Measurements from ENCODE around the gene HIPK2. TPM values are rescaled to one million over a fixed set of nuclear protein-coding genes. Genes with fewer than 3 reads are reported as not detected.
A peak's percentile ranks its signal among the peaks of the same experiment; 100 is the strongest.

HIPK2 gene
- total RNA-seq, 1 donor, result 12.7 TPM

- peak; percentile 51 for DNase-seq (ENCODE audit: insufficient read length, low spot score, missing footprints)
- TF ChIP-seq CTCF (IDR thresholded peaks at IDR 0.05; ENCODE audit: extremely low read depth, low read depth, low read length), result no peak
- Histone ChIP-seq H3K79me2 (ENCODE audit: insufficient read depth, low read length) (peaks cover 93% of the 10 kb centered on the region), H3K27me3 (ENCODE audit: insufficient read depth, low read length) (no peaks in the 10 kb centered on the region), H4K20me1 (ENCODE audit: insufficient read depth, low read length) (peaks cover 31% of the 10 kb centered on the region), H3K36me3 (ENCODE audit: insufficient read depth, low read length) (peaks cover 27% of the 10 kb centered on the region), H3K4me1 (ENCODE audit: insufficient read depth, low read length) (peaks cover 5% of the 10 kb centered on the region), H2AFZ (ENCODE audit: low read length) (no peak overlapping the region), H3K27ac (ENCODE audit: low read depth, low read length) (peak overlapping the region; percentile 17), H3K4me3 (ENCODE audit: insufficient read depth, low read length) (no peak overlapping the region), H3K9me3 (ENCODE audit: low read depth, low read length) (no peaks in the 10 kb centered on the region), H3K4me2 (ENCODE audit: insufficient read depth, low read length) (no peak overlapping the region)
These were observed 75.5 kb downstream of the HIPK2 start for GRCh38 chr7:139702313-139702731.

GRCh38 chr7:139701908-139702307 is 75.9 kb downstream of the HIPK2 start:
- Histone ChIP-seq H3K36me3 (ENCODE audit: insufficient read depth, low read length) (peaks cover 23% of the 10 kb centered on the region), H3K79me2 (ENCODE audit: insufficient read depth, low read length) (peaks cover 93% of the 10 kb centered on the region)
- no peak for TF ChIP-seq CTCF (IDR thresholded peaks at IDR 0.05; ENCODE audit: extremely low read depth, low read depth, low read length)

GRCh38 chr7:139700505-139701235 is 77.1 kb downstream of the HIPK2 start:
- Histone ChIP-seq H4K20me1 (ENCODE audit: insufficient read depth, low read length) (peaks cover 24% of the 10 kb centered on the region), H3K4me3 (ENCODE audit: insufficient read depth, low read length) (no peak overlapping the region), H3K36me3 (ENCODE audit: insufficient read depth, low read length) (peaks cover 14% of the 10 kb centered on the region), H3K4me2 (ENCODE audit: insufficient read depth, low read length) (no peak overlapping the region), H3K27ac (ENCODE audit: low read depth, low read length) (no peak overlapping the region), H3K9me3 (ENCODE audit: low read depth, low read length) (no peaks in the 10 kb centered on the region), H3K27me3 (ENCODE audit: insufficient read depth, low read length) (no peaks in the 10 kb centered on the region), H3K4me1 (ENCODE audit: insufficient read depth, low read length) (peaks cover 15% of the 10 kb centered on the region), H3K79me2 (ENCODE audit: insufficient read depth, low read length) (peaks cover 92% of the 10 kb centered on the region), H2AFZ (ENCODE audit: low read length) (no peak overlapping the region)
- DNase-seq (ENCODE audit: insufficient read length, low spot score, missing footprints), result peak; percentile 56
- TF ChIP-seq CTCF (IDR thresholded peaks at IDR 0.05; ENCODE audit: extremely low read depth, low read depth, low read length), result no peak

More at GRCh38 chr7:139701908-139702307, 75.9 kb downstream of the HIPK2 start:
- Histone ChIP-seq H3K27ac (ENCODE audit: low read depth, low read length) (no peak overlapping the region), H3K4me1 (ENCODE audit: insufficient read depth, low read length) (peaks cover 5% of the 10 kb centered on the region), H4K20me1 (ENCODE audit: insufficient read depth, low read length) (peaks cover 27% of the 10 kb centered on the region), H3K4me2 (ENCODE audit: insufficient read depth, low read length) (no peak overlapping the region), H2AFZ (ENCODE audit: low read length) (no peak overlapping the region), H3K27me3 (ENCODE audit: insufficient read depth, low read length) (no peaks in the 10 kb centered on the region), H3K9me3 (ENCODE audit: low read depth, low read length) (no peaks in the 10 kb centered on the region), H3K4me3 (ENCODE audit: insufficient read depth, low read length) (no peak overlapping the region)
- peak; percentile 51 for DNase-seq (ENCODE audit: insufficient read length, low spot score, missing footprints)

- peaks cover 95% of the 10 kb centered on the region for H3K79me2 ChIP-seq (ENCODE audit: insufficient read depth, low read length)
- H4K20me1 ChIP-seq (ENCODE audit: insufficient read depth, low read length), result peaks cover 24% of the 10 kb centered on the region
- H3K27me3 ChIP-seq (ENCODE audit: insufficient read depth, low read length), result no peaks in the 10 kb centered on the region
- H3K27ac ChIP-seq (ENCODE audit: low read depth, low read length), result no peak overlapping the region
- H3K9me3 ChIP-seq (ENCODE audit: low read depth, low read length), result no peaks in the 10 kb centered on the region
- H2AFZ ChIP-seq (ENCODE audit: low read length), result no peak overlapping the region
- H3K4me3 ChIP-seq (ENCODE audit: insufficient read depth, low read length), result no peak overlapping the region
- H3K36me3 ChIP-seq (ENCODE audit: insufficient read depth, low read length), result peaks cover 9% of the 10 kb centered on the region
- no peak overlapping the region for H3K4me2 ChIP-seq (ENCODE audit: insufficient read depth, low read length)
- peak; percentile 41 for DNase-seq (ENCODE audit: insufficient read length, low spot score, missing footprints)
- TF ChIP-seq CTCF (IDR thresholded peaks at IDR 0.05; ENCODE audit: extremely low read depth, low read depth, low read length), result no peak
- H3K4me1 ChIP-seq (ENCODE audit: insufficient read depth, low read length), result peaks cover 22% of the 10 kb centered on the region
These were observed 77.9 kb downstream of the HIPK2 start for GRCh38 chr7:139699640-139700504.
